Embryonic facial prominence (tissue), 1 donor: ENCODE data around the gene SEC14L5.
"Not testable (repeated sequence)": the region's sequence is repeated elsewhere in the genome, so short reads cannot be mapped to it uniquely, and the experiment has no call there.

Source experiments
- DNase-seq: peaks from one replicate; pipeline ENCODE4 v3.0.0-alpha.2; 2016; ENCODE audit errors: extremely low spot score

Gene SEC14L5

DNA sequence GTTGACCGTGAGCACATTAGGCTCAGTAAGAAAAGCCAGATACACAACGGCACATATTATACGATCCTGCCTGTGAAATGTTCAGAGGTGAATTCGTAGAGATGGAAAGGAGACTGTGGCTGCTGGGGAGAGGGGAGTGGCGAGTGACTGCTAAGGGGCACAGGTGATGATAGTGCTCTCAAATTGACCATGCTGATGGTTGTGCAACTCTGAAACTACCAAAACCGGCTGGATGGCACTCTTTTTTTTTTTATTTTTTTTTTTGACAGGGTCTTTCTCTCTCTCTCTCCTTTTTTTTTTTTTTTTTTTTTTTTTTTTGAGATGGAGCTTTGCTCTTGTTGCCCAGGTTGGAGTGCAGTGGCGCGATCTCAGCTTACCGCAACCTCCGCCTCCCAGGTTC is 8.1 kb upstream of the SEC14L5 start:
- no peak for DNase-seq

- DNase-seq, result not testable (repeated sequence)
Observed at GRCh38 chr16:4951583-4951982, 6.5 kb upstream of the SEC14L5 start.

DNA sequence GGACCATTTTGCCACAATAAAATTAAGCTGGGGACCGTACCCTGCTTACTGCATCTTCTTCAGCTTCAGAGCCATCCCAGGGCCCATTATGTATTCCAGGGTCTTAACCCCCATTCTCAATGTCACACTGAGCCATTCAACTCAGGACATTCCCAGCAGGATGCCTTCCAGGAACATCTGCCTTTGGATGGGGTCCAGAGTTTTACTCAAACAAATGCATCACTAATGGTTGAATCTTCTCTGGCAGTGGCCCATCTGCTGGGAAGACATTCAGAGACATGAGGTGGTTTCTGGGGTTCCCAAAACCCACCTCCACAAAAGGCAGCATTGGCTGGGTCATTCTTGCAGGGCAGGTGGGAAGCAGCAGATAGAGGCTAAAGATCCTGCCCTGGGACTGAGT is 3.4 kb upstream of the SEC14L5 start:
- DNase-seq, result no peak

GRCh38 chr16:4957420-4957719 is 760 bp upstream of the SEC14L5 start:
- no peak for DNase-seq

DNA sequence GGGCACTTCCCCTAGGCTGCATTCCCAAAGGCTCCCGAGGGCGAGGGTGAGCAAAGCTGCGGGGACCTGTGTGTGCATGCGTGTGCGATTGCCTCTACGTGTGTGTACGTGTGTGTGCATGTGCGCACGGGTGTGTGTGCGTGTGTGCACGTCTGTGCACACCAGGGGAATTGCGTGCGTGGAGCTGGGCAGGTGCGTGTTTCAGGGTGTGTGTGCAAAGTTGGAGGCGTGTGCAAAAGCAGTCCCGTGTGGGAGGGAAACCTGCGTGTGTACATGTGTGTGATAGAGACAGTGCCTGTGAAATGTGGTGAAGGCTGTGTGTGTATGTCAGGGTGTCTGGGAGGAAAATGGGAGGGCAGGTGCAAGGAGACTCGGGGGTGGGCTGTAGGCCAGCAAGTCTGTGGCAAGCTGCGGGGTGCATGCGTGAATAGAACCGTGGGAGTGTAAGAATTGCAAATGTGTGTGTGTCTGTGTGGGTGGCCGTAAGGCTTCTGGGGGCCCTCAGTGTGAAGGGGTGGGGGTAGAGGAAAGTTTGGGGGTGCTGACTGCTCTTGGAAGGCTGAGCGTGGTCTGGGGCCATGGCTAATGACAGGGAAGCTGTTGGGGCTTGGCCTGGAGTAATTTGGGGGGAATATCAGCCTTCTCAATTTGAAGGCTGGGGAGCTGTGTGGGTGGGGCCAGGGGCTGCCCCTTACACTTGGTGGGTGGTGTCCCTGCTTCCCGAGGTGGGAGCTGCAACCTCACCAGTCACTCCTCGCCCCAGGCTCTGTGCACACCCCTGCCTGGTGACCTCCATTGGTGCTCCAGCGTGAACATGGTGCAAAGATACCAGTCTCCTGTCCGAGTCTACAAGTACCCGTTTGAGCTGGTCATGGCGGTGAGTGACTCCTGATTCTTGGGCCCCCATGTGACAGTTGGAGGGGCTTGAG is 644 bp downstream of the SEC14L5 start:
- DNase-seq, result no peak

DNA sequence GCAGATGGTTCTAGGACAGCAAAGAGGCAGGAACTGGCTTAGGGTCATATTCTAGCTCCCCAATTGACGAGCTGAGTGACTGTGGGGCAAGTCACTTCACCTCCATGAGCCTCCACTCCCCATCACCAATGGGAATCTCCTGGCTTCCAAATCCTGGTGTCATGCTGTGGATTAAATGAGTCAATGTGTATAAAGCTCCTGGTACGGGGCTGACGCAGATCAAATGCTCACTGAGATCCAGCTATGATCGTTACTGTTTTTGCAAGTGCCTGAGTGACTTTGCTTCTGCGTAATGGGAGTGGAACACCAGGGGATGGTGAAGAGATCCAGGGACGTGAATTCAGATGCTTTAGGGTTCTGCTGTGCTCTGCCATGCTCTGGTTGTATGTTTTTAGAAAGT is 2.4 kb downstream of the SEC14L5 start:
- DNase-seq, result no peak

- no peak for DNase-seq
Observed at GRCh38 chr16:4962716-4963115, 4.6 kb downstream of the SEC14L5 start.

DNA sequence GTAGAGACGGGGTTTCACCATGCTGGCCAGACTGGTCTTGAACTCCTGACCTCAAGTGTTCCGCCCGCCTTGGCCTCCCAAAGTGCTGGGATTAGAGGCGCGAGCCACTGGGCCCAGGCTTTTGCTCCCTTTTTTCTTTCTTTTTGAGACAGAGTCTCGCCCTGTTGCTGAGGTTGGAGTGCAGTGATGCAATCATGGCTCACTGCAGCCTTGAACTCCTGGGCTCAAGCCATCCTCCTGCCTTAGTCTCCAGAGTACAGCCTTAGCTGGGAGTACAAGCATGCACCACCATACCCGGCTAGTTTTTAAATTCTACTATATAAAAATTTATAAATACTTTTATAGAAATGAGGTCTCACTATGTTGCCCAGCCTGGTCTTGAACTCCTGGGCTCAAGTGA is 5.4 kb downstream of the SEC14L5 start:
- not testable (repeated sequence) for DNase-seq

GRCh38 chr16:4966736-4967453 is 8.8 kb downstream of the SEC14L5 start:
- DNase-seq, result no peak

- DNase-seq, result not testable (repeated sequence)
Observed at GRCh38 chr16:4968278-4968677, 10.1 kb downstream of the SEC14L5 start.

DNA sequence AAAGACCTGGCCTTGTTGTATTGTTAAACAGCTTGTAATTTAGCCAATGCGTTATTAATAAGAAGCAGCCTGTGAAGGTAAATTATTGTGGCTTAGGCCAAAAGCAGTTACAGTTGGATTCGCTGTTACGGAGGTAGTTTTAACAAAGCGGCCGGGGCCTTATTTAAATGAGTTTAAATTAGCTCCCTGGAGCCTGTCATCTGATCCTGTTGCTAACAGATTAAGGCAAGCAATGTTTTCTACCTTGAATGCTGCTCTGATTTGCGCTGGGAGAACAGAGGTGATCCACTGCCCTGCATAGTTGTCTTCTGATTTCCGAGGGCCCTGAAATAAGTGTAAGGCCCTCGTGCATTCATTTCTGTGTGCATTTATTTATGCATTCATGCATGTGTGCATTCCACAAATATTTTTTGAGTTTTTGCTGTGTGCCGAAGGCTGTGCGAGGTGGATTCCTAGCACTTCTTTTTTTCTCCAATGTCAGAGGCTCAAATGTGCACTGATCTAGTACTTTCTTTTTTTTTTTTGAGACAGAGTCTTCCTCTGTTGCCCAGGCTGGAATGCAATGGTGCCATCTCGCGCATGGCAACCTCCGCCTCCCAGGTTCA is 10.9 kb downstream of the SEC14L5 start:
- DNase-seq, result no peak

DNA sequence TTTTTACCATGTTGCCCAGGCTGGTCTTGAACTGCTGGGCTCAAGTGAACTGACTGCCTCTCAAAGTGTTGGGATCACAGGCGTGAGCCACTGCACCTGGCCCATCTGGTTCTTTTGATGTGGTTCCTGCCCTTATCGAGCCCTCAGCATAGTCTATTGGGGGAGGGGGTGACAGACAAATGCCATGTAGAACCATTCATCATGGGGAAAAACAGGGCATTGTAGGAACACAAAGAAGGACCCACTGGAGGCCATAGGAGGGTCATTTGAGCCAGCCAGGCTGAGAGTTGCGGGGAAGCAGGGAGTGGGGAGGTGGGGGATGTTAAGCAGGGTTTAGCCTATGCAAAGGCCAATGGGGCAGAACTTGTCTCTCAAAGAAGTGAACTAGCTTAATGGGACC is 11.9 kb downstream of the SEC14L5 start:
- DNase-seq, result no peak

DNA sequence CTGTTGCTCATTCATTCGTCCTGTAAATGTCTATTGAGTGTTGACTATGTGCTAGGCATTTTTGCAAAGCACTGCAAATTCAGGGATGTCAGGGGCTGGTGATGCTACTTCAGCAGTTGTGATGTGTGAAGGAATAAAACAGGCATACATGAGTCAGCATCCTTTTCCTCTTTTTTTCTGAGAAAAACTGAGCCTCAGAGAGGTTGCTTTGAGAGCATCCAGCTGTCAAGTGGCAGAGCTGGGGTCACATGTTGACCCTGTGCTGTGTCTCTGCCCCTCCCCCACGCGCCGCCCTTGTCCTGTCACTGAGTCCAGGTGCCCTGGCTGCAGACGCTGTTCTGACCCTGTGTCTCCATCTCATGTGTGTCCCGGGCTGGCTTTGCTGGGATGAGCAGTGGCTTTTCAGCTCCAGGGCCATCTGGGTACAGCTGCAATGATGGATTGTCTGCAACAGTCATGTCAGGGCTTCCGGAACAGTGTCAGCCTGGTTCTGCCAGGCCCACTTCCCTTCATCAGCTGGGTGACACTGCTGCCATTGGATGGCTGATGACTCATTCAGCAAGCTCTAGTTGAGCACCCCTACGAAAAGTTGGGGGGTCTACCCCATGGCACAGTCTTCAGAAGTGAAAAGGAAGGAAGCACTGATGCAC is 14.9 kb downstream of the SEC14L5 start:
- DNase-seq, result no peak

DNA sequence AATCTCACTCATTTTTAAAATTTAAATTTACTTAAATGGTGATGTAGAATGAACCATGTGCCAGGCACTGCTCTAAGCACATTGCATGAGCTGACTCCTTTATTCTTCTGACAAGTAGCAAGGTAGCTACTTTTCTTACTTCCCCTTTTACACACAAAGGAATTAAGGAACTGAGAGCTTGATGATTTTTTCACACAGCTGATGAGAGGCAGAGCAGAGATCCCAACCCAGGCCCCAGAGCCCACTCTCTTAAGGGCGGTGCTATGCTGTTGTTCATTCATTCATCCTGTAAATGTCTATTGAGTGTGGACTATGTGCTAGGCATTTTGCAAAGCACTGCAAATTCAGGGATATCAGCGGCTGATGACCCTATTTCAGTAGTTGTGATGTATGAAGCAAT is 17.9 kb downstream of the SEC14L5 start:
- no peak for DNase-seq

- DNase-seq, result no peak
Observed at GRCh38 chr16:4976611-4977145, 18.5 kb downstream of the SEC14L5 start.

- DNase-seq, result no peak
Observed at GRCh38 chr16:4979164-4979563, 21.0 kb downstream of the SEC14L5 start.

GRCh38 chr16:4979736-4980660 is 21.9 kb downstream of the SEC14L5 start:
- no peak for DNase-seq

GRCh38 chr16:4980691-4981090 is 22.6 kb downstream of the SEC14L5 start:
- DNase-seq, result no peak

DNA sequence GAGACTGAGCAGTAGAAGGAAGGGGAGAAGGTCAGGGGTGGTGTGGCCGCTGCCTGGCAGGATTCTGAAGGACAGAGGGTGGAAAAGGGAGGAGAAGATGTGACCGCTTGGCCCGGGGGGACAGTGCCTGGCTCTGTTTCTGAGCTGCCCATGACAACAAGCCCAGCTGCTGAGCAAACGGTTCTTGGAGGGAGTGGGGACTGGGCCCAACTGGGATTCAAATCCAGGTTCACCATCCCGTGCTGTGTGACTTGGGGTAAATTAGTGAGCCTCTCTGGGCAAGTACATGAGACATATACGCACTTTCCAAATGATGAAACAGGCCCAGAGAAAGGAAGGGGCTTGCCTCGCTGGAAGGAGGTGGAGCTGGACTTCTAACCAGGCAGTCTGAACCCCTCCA is 23.3 kb downstream of the SEC14L5 start:
- no peak for DNase-seq

DNA sequence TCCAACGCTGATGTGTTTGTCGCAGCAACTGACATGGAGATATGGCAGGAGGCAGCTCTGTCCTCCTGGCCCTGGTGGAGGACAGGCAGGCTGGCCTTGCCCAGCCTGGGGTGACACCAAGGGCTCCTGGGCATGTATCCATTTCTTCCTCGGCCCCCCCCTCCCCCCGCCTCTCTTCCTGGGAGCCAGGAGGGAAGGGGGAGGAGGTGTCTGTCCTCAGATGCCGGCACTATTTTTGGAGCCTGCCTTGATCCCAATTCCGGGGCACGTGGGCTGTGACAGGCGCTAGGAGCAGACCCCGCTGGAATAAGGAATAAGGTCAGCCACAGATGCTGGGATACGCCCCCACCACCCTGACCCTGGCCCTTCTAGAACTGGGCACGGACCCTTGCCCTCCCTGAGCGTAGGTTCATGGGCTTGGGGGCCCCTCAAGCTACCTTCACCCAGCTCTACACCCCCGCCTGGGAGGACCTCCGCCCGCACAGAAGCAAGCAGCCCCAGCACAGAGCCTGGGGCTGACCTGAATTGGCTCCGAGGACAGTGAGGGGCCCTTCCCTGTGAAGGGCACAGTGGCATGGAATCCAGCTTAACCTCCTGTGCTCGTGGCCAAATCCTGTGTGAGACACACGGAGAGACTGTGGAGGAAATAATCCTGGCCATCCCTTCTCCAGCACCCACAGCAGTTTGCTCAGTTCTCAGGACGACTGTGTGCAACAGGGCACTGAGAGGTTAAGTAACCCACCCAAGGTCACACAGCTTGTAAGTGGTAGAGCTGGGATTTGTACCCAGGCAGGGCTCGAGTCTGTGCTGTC is 24.1 kb downstream of the SEC14L5 start:
- DNase-seq, result no peak
